HEK293T (cell line): ENCODE measurements around the gene BHLHE23.

ENCODE experiments used
- ELF4 ChIP-seq: fragments of 450-650 bp; IDR thresholded peaks from 2 replicates; pipeline ENCODE4 v1.6.1; 2017; ENCODE audit warnings: antibody characterized with exemption
- FOXM1 ChIP-seq: fragments of 450-650 bp; IDR thresholded peaks from 2 replicates; pipeline ENCODE4 v1.6.1; 2017; ENCODE audit warnings: mild to moderate bottlenecking, borderline replicate concordance
- ZNF384 ChIP-seq: fragments of 450-650 bp; IDR thresholded peaks from 2 replicates; pipeline ENCODE4 v1.6.1; 2016

- no peak for TF ChIP-seq FOXM1
- no peak for TF ChIP-seq ELF4
- TF ChIP-seq ZNF384 = no peak
Observed at GRCh38 chr20:63024573-63025392, 18.0 kb upstream of the BHLHE23 start.
